Measurements from ENCODE around the gene RAB6D.
"Not testable (repeated sequence)": the region's sequence is repeated elsewhere in the genome, so short reads cannot be mapped to it uniquely, and the experiment has no call there.

The RAB6D gene

GRCh38 chr2:131363703-131364186 lies at the start of gene RAB6D:
Gene RAB6D, minus strand, starts transcription at chr2:131364168. Its CDS starts 448 bp downstream, at chr2:131363720.
- not testable (repeated sequence) for DNase-seq (ENCODE audit: low read depth in 3 of 3)

DNA sequence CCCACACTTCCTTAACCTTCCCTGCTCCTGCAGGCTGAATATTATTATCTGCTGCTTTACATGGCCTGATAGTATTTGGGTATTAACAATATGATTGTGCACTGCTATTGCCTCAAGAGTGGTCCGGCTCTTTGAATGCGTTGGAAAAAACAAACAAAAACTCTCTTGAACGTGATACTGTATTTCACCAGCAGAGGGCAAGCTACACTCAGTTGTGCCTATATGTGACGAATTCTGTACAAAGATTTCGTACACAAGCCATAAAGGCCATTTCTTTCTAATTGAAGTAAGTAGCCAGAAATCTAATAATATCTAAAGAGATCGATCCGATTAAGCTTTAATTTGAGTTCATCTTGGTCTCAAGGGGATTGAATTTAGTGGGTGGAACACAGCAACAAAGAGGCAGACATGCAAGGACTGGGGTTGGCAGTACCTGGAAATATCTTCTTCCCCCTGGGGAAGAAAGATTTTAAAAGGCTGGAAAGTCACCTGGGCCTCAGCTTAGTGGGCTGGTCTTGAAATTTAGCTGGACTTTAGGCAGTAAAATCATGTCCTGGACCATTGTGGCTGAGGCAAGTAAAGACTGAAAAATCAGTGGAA lies 49.3 kb upstream of the RAB6D start:
- DNase-seq (ENCODE audit: low read depth in 3 of 3), result no peak

DNA sequence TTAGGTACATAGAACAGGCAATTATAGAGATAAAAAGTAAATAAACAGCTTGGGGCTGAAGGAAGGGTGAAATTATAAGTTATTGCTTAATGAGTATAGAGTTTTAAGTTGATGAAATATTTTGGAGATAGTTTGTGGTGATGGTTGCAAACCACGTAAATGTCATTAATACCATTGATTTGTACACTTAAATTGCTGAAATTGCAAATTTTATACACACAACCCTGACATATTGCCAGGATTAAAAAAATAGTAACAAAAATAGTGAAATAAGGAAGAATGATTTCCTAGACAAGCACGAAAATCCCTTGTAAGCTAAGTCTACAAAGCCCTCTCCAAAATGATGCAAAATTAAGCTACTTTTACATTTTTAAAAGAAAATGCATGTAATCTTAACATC lies 46.2 kb upstream of the RAB6D start:
- no peak for DNase-seq (ENCODE audit: low read depth in 3 of 3)

- no peak for DNase-seq (ENCODE audit: low read depth in 3 of 3)
These were observed 44.8 kb upstream of the RAB6D start for GRCh38 chr2:131408778-131409177.

DNA sequence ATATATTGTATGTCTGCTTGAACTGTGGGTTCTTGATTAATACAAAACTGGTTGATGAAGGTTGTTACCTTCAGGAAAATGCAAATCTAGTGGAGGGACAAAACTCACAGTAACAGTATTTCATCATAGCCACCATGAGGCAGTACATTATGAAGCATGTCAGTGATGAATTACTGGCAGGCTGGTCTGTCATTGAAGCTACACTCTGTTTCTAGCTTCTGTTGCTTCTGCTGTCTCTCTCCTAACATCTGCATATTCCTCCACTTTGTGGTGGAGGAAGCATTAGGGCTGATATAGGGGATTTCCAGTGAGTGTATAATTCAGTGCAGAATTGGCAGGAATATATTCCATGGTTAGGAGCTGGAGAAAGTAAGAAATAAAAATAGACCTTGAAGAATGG lies 44.2 kb upstream of the RAB6D start:
- DNase-seq (ENCODE audit: low read depth in 3 of 3), result no peak

DNA sequence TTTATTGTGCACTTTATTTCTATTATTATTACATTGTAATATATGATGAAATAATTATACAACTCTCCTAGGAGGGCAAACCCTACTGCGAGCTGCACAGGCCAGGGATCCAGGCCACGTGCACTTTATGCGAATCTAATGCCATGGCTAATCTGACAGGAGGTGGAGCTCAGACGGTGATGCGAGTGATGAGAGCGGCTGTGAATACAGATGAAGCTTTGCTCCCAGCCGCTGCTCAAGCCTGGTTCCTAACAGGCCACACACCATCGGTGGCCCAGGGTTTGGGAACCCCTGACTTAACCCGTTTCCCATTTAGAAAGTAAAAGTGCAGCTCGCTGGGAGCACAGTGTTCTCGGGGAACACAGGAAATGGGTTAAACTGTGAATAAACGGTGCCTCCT lies 40.8 kb upstream of the RAB6D start:
- DNase-seq (ENCODE audit: low read depth in 3 of 3), result no peak

GRCh38 chr2:131402320-131403039 lies 38.5 kb upstream of the RAB6D start:
- DNase-seq (ENCODE audit: low read depth in 3 of 3), result no peak

DNA sequence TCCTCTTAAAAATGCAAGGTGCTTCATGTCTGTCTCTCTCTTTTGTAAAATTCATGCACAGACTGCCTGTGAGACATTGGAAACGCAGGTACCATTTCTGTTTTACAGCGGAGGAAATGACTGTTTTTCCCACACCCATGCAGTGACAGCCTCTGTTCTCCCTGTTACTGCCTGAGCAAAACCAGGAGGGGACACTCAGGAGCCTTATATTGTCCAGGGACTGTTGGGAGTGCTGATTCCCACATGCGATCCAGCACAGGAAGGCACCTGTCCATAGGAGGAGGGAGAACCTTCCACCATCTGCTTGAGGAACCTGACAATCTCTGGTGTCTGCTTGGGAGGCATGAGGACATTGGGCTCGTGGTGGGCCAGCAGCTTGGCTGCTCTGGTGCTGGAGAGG lies 36.9 kb upstream of the RAB6D start:
- DNase-seq (ENCODE audit: low read depth in 3 of 3), result no peak

GRCh38 chr2:131400441-131400840 lies 36.5 kb upstream of the RAB6D start:
- DNase-seq (ENCODE audit: low read depth in 3 of 3), result not testable (repeated sequence)

- DNase-seq (ENCODE audit: low read depth in 3 of 3), result not testable (repeated sequence)
These were observed 32.2 kb upstream of the RAB6D start for GRCh38 chr2:131396209-131396608.

GRCh38 chr2:131395024-131395645 lies 31.2 kb upstream of the RAB6D start:
- not testable (repeated sequence) for DNase-seq (ENCODE audit: low read depth in 3 of 3)

GRCh38 chr2:131394147-131394931 lies 30.4 kb upstream of the RAB6D start:
- peak in 1 of 3 donors; percentile 1 for DNase-seq (ENCODE audit: low read depth in 3 of 3)

GRCh38 chr2:131391953-131392352 lies 28.0 kb upstream of the RAB6D start:
- DNase-seq (ENCODE audit: low read depth in 3 of 3), result not testable (repeated sequence)

GRCh38 chr2:131391471-131391870 lies 27.5 kb upstream of the RAB6D start:
- DNase-seq (ENCODE audit: low read depth in 3 of 3), result not testable (repeated sequence)

- not testable (repeated sequence) for DNase-seq (ENCODE audit: low read depth in 3 of 3)
These were observed 26.6 kb upstream of the RAB6D start for GRCh38 chr2:131390495-131391130.

- no peak for DNase-seq (ENCODE audit: low read depth in 3 of 3)
These were observed 25.7 kb upstream of the RAB6D start for GRCh38 chr2:131389657-131390056.

DNA sequence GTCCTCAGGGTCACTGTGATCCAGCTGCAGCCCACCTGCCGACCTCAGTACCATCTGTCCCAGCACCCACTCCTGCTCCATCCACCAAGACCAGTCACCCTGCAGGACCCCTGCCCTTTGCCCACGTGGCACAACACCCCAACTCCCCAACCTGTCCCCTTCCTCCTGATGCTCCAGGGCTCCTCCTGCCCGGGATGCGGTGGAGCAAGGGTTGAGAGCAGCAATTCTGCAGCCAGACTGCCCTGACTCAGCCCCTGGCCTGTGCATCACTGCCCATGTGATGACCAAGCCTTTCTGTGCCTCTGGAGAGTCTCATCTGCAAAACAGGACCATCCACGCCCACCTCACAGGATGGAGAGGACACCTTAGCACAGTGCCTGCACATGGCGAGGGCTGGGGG lies 24.9 kb upstream of the RAB6D start:
- not testable (repeated sequence) for DNase-seq (ENCODE audit: low read depth in 3 of 3)

- not testable (repeated sequence) for DNase-seq (ENCODE audit: low read depth in 3 of 3)
These were observed 9.1 kb upstream of the RAB6D start for GRCh38 chr2:131373111-131373510.

DNA sequence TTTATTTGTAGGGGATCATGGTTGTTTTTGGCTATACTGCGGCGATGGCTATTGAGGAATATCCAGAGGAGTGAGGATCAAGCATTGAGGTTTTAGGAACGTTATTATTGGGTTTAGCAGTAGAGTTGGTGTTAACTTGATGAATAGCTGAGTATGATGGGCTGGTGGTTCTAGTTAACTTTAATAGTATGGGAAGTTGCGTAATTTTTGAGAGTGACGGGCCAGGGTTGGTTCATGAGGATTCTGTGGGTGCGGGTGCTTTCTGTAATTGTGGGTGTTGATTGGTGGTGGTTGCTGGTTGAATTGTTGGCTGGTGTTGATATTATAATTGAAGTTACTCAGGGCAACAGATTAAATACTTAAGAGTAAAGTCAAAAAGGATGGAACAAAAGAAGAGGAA lies 6.0 kb upstream of the RAB6D start:
- DNase-seq (ENCODE audit: low read depth in 3 of 3), result no peak

GRCh38 chr2:131368493-131369066 lies 4.6 kb upstream of the RAB6D start:
- DNase-seq (ENCODE audit: low read depth in 3 of 3), result not testable (repeated sequence)

GRCh38 chr2:131367352-131367751 lies 3.4 kb upstream of the RAB6D start:
- no peak for DNase-seq (ENCODE audit: low read depth in 3 of 3)
